GM23248 (cell line): Measurements from ENCODE around the gene CGB3. TPM values are rescaled to one million over a fixed set of nuclear protein-coding genes. Genes with fewer than 3 reads are reported as not detected.
"Not testable (repeated sequence)": the region's sequence is repeated elsewhere in the genome, so short reads cannot be mapped to it uniquely, and the experiment has no call there.

Experiments
- DNase-seq: peaks from one replicate; pipeline ENCODE4 v3.0.0-alpha.2; 2015
- H2AFZ ChIP-seq: fragments of 200-600 bp; sonication (generic); 2 replicates; pipeline ENCODE4 v1.6.1; 2016; ENCODE audit warnings: antibody characterized with exemption
- H3F3A ChIP-seq: fragments of 200-600 bp; sonication (generic); 2 replicates; pipeline ENCODE4 v1.6.1; 2016; ENCODE audit warnings: mild to moderate bottlenecking, antibody characterized with exemption, mixed run types; ENCODE audit not compliant: insufficient read depth
- H3K27ac ChIP-seq: fragments of 200-600 bp; sonication (generic); 2 replicates; pipeline ENCODE4 v1.5.1; 2016; ENCODE audit warnings: mild to moderate bottlenecking
- H3K27me3 ChIP-seq: fragments of 200-600 bp; sonication (generic); replicated peaks from 2 replicates; pipeline ENCODE4 v1.6.1; 2016; ENCODE audit warnings: mild to moderate bottlenecking; ENCODE audit not compliant: insufficient read depth
- H3K36me3 ChIP-seq: fragments of 200-600 bp; sonication (generic); 2 replicates; pipeline ENCODE4 v1.6.1; 2016; ENCODE audit warnings: low read depth, mild to moderate bottlenecking
- H3K4me1 ChIP-seq: fragments of 200-600 bp; sonication (generic); 2 replicates; pipeline ENCODE4 v1.6.1; 2016; ENCODE audit warnings: mild to moderate bottlenecking; ENCODE audit not compliant: insufficient read depth
- H3K4me2 ChIP-seq: fragments of 200-600 bp; sonication (generic); one replicate; pipeline ENCODE4 v1.6.1; 2016; ENCODE audit warnings: mild to moderate bottlenecking; ENCODE audit not compliant: unreplicated experiment
- H3K4me3 ChIP-seq: fragments of 200-600 bp; sonication (generic); 2 replicates; pipeline ENCODE4 v1.5.1; 2016; ENCODE audit warnings: mild to moderate bottlenecking
- H3K79me2 ChIP-seq: fragments of 200-600 bp; sonication (generic); 2 replicates; pipeline ENCODE4 v1.6.1; 2016; ENCODE audit warnings: mild to moderate bottlenecking; ENCODE audit not compliant: insufficient read depth
- H3K9ac ChIP-seq: fragments of 200-600 bp; sonication (generic); 2 replicates; pipeline ENCODE4 v1.6.1; 2016; ENCODE audit warnings: mild to moderate bottlenecking
- H3K9me2 ChIP-seq: fragments of 200-600 bp; sonication (generic); 2 replicates; pipeline ENCODE4 v1.6.1; 2016; ENCODE audit warnings: mixed run types, mild to moderate bottlenecking, moderate library complexity; ENCODE audit not compliant: insufficient read depth
- H3K9me3 ChIP-seq: fragments of 200-600 bp; sonication (generic); one replicate; pipeline ENCODE4 v1.6.1; 2017; ENCODE audit warnings: low read depth
- H4K20me1 ChIP-seq: fragments of 200-600 bp; sonication (generic); 2 replicates; pipeline ENCODE4 v1.6.0; 2016; ENCODE audit not compliant: insufficient read depth
- EZH2 ChIP-seq: fragments of 200-600 bp; sonication (generic); IDR thresholded peaks from 2 replicates; pipeline ENCODE4 v1.6.1; 2018; ENCODE audit warnings: antibody characterized with exemption, mild to moderate bottlenecking; ENCODE audit not compliant: insufficient read depth, poor library complexity, severe bottlenecking
- EZH2phosphoT487 ChIP-seq: fragments of 200-600 bp; sonication (generic); IDR thresholded peaks from 2 replicates; pipeline ENCODE4 v1.6.1; 2018; ENCODE audit warnings: antibody characterized with exemption, moderate library complexity, mild to moderate bottlenecking, low read depth; ENCODE audit not compliant: insufficient read depth
- WGBS, 2 experiments: methylation state at CpG; one replicate each; pipeline ENCODE4 v1.1.6; 2015 to 2017; ENCODE audit warnings: low lambda C conversion rate in 2 of 2, low coverage in 1 of 2; ENCODE audit errors: missing lambda C conversion rate in 2 of 2; 5-methylcytosine and 5-hydroxymethylcytosine counted together
- in situ Hi-C: fragments of 300-500 bp; cut with MboI; formaldehyde crosslinking; loops from 2 replicates; pipeline ENCODE4 v1.15.0; 2020
- polyA plus RNA-seq: library from polyadenylated mRNA; unstranded; fragments of >200 nt; fragmentation: Nextera tagmentation; extraction: Ambion mirVana; gene quantifications from 2 replicates; pipeline ENCODE4 v1.2.1, GENCODE V29; 2016
- total RNA-seq: library from RNA; depleted of rRNA; stranded (reverse); fragments of >200 nt; shearing (Covaris generic); gene quantifications from 2 replicates; pipeline ENCODE4 v1.2.3, GENCODE V29; 2014; rRNA removed

The CGB3 gene
- total RNA-seq (not detected in 2 replicates), polyA plus RNA-seq (0.76 TPM in 1 of 2 replicates, not detected in the other)

- 67 to 75% methylated on average over 1 to 2 of the region's 15 CpGs for WGBS, 2 experiments
- H3K4me3 ChIP-seq, H2AFZ ChIP-seq, H3K9me3 ChIP-seq, H3K27me3 ChIP-seq, in situ Hi-C loops, H3K9ac ChIP-seq, H3F3A ChIP-seq, H4K20me1 ChIP-seq, H3K4me2 ChIP-seq, DNase-seq, H3K36me3 ChIP-seq, H3K27ac ChIP-seq, H3K4me1 ChIP-seq, H3K79me2 ChIP-seq, H3K9me2 ChIP-seq: not testable (repeated sequence)
Observed at GRCh38 chr19:49024233-49024632, at the start of gene CGB3. Gene CGB3, minus strand, starts transcription at chr19:49024333. Its CDS starts 362 bp downstream, at chr19:49023971.

GRCh38 chr19:49071860-49072547 is 47.9 kb upstream of the CGB3 start:
- H3K9me2 ChIP-seq: no peaks in the 10 kb centered on the region
- no peaks in the 10 kb centered on the region for H4K20me1 ChIP-seq
- DNase-seq: peak; percentile 45
- no peak for TF ChIP-seq EZH2
- no peak for TF ChIP-seq EZH2phosphoT487
- in situ Hi-C loops: no loop called here
- no peaks in the 10 kb centered on the region for H3K9me3 ChIP-seq
- H3K79me2 ChIP-seq: no peaks in the 10 kb centered on the region
- no peaks in the 10 kb centered on the region for H3K36me3 ChIP-seq
- no peak overlapping the region for H3K4me2 ChIP-seq
- H3K4me1 ChIP-seq: no peaks in the 10 kb centered on the region
- 0 out of 2 replicates have a peak overlapping the region, but pooled peaks have one; percentile 22 for H3K4me3 ChIP-seq
- no peak overlapping the region for H3K9ac ChIP-seq
- H3K27ac ChIP-seq: no peak overlapping the region
- WGBS, 2 experiments: 7 to 9% methylated on average over 73 to 82 of the region's 93 CpGs
- peaks cover 4% of the 10 kb centered on the region; the same call in 1 of the 2 replicates for H3F3A ChIP-seq
- peak overlapping the region; percentile 48; the same call in 1 of the 2 replicates for H2AFZ ChIP-seq
- H3K27me3 ChIP-seq: peaks cover 6% of the 10 kb centered on the region; the same call in 1 of the 2 replicates

- H4K20me1 ChIP-seq: no peaks in the 10 kb centered on the region
- no peaks in the 10 kb centered on the region for H3K9me3 ChIP-seq
- no peak overlapping the region for H3K4me3 ChIP-seq
- no peaks in the 10 kb centered on the region for H3K9me2 ChIP-seq
- no peak for DNase-seq
- peaks cover 6% of the 10 kb centered on the region; the same call in 1 of the 2 replicates for H3F3A ChIP-seq
- TF ChIP-seq EZH2: no peak
- no peak overlapping the region for H3K4me2 ChIP-seq
- WGBS, 2 experiments: 95 to 96% methylated on average over 21 of the region's 21 CpGs
- H3K9ac ChIP-seq: no peak overlapping the region
- H2AFZ ChIP-seq: no peak overlapping the region
- no peaks in the 10 kb centered on the region for H3K36me3 ChIP-seq
- H3K4me1 ChIP-seq: no peaks in the 10 kb centered on the region
- no peaks in the 10 kb centered on the region for H3K79me2 ChIP-seq
- peaks cover 6% of the 10 kb centered on the region; the same call in 1 of the 2 replicates for H3K27me3 ChIP-seq
- no peak overlapping the region for H3K27ac ChIP-seq
- in situ Hi-C loops: no loop called here
Observed at GRCh38 chr19:49070416-49070815, 46.3 kb upstream of the CGB3 start.

- H3K4me3 ChIP-seq: no peak overlapping the region
- no peaks in the 10 kb centered on the region for H3K4me1 ChIP-seq
- no peaks in the 10 kb centered on the region for H3K79me2 ChIP-seq
- no peaks in the 10 kb centered on the region for H4K20me1 ChIP-seq
- H3K9me2 ChIP-seq: no peaks in the 10 kb centered on the region
- peaks cover 6% of the 10 kb centered on the region; the same call in 1 of the 2 replicates for H3K27me3 ChIP-seq
- no peak for TF ChIP-seq EZH2
- TF ChIP-seq EZH2phosphoT487: no peak
- no peak overlapping the region for H3K27ac ChIP-seq
- no peaks in the 10 kb centered on the region for H3K36me3 ChIP-seq
- no peak for DNase-seq
- H3K4me2 ChIP-seq: no peak overlapping the region
- no peak overlapping the region for H3K9ac ChIP-seq
- in situ Hi-C loops: no loop called here
- H2AFZ ChIP-seq: no peak overlapping the region
- peaks cover 6% of the 10 kb centered on the region; the same call in 1 of the 2 replicates for H3F3A ChIP-seq
- 92 to 93% methylated on average over 9 of the region's 9 CpGs for WGBS, 2 experiments
- H3K9me3 ChIP-seq: no peaks in the 10 kb centered on the region
Observed at GRCh38 chr19:49069026-49069425, 44.9 kb upstream of the CGB3 start.
